Progenitor cell of endocrine pancreas (in vitro differentiated cells): ENCODE results near the gene GABRB1. TPM values are rescaled to one million over a fixed set of nuclear protein-coding genes. Genes with fewer than 3 reads are reported as not detected.

Experiments used
- DNase-seq: peaks from one replicate; pipeline ENCODE4 v3.0.0; 2021; ENCODE audit warnings: low spot score; ENCODE audit not compliant: unreplicated experiment
- H3K27ac Mint-ChIP-seq: 2 replicates; pipeline ENCODE4 v1.8.0; 2021; ENCODE audit warnings: mild to moderate bottlenecking, moderate library complexity, mixed read lengths
- H3K27me3 Mint-ChIP-seq: 2 replicates; pipeline ENCODE4 v1.8.0; 2021; ENCODE audit warnings: mixed read lengths
- H3K36me3 Mint-ChIP-seq: 2 replicates; pipeline ENCODE4 v1.8.0; 2022; ENCODE audit warnings: mixed read lengths; ENCODE audit not compliant: insufficient read depth
- H3K4me1 Mint-ChIP-seq: 2 replicates; pipeline ENCODE4 v1.8.0; 2021; ENCODE audit warnings: low read depth, mixed read lengths
- H3K4me3 Mint-ChIP-seq: 2 replicates; pipeline ENCODE4 v1.8.0; 2021; ENCODE audit warnings: low read depth, mild to moderate bottlenecking, moderate library complexity, mixed read lengths
- H3K9me3 Mint-ChIP-seq: 2 replicates; pipeline ENCODE4 v1.8.0; 2021; ENCODE audit warnings: low read depth, mixed read lengths
- CTCF ChIP-seq: fragments of 200-600 bp; sonication (generic); IDR thresholded peaks from one replicate; pipeline ENCODE4 v1.5.0; 2021; ENCODE audit warnings: antibody characterized with exemption, mild to moderate bottlenecking; ENCODE audit not compliant: unreplicated experiment
- total RNA-seq: library from RNA; stranded (reverse); gene quantifications from 2 replicates; pipeline ENCODE4 v1.2.1, GENCODE V29; 2021

GABRB1 gene
- total RNA-seq, 1 donor from 2014 or later = 1.2 TPM

GRCh38 chr4:47465004-47465403 lies 433.6 kb downstream of the GABRB1 start:
- H3K27me3 Mint-ChIP-seq = no peaks in the 10 kb centered on the region

GRCh38 chr4:47466056-47466785 lies 434.9 kb downstream of the GABRB1 start:
- Mint-ChIP-seq H3K27me3 (no peaks in the 10 kb centered on the region), H3K36me3 (no peaks in the 10 kb centered on the region), H3K4me1 (peaks cover 46% of the 10 kb centered on the region), H3K27ac (peak overlapping the region; percentile 48), H3K9me3 (no peaks in the 10 kb centered on the region), H3K4me3 (no peak overlapping the region)
- no peak for DNase-seq
- no peak for TF ChIP-seq CTCF

More at GRCh38 chr4:47465004-47465403, 433.6 kb downstream of the GABRB1 start:
- Mint-ChIP-seq H3K27ac (no peak overlapping the region), H3K36me3 (no peaks in the 10 kb centered on the region), H3K9me3 (no peaks in the 10 kb centered on the region), H3K4me1 (peaks cover 43% of the 10 kb centered on the region), H3K4me3 (no peak overlapping the region)
- DNase-seq = no peak
- TF ChIP-seq CTCF = no peak

GRCh38 chr4:47468706-47469365 lies 437.5 kb downstream of the GABRB1 start:
- Mint-ChIP-seq H3K36me3 (no peaks in the 10 kb centered on the region), H3K27me3 (no peaks in the 10 kb centered on the region), H3K4me3 (no peak overlapping the region), H3K27ac (no peak overlapping the region), H3K9me3 (no peaks in the 10 kb centered on the region), H3K4me1 (peaks cover 44% of the 10 kb centered on the region)
- DNase-seq = no peak
- TF ChIP-seq CTCF = no peak

- H3K27ac Mint-ChIP-seq = no peak overlapping the region
- no peak for DNase-seq
- H3K4me1 Mint-ChIP-seq = peaks cover 41% of the 10 kb centered on the region
- no peak for TF ChIP-seq CTCF
- H3K27me3 Mint-ChIP-seq = no peaks in the 10 kb centered on the region
- no peaks in the 10 kb centered on the region for H3K9me3 Mint-ChIP-seq
- H3K36me3 Mint-ChIP-seq = no peaks in the 10 kb centered on the region
- H3K4me3 Mint-ChIP-seq = no peak overlapping the region
Observed at GRCh38 chr4:47469951-47470350, 438.6 kb downstream of the GABRB1 start.

GRCh38 chr4:47471064-47471463 lies 439.7 kb downstream of the GABRB1 start:
- peaks cover 34% of the 10 kb centered on the region for H3K4me1 Mint-ChIP-seq
- DNase-seq = no peak
- no peak overlapping the region for H3K4me3 Mint-ChIP-seq
- no peak for TF ChIP-seq CTCF
- no peaks in the 10 kb centered on the region for H3K9me3 Mint-ChIP-seq
- no peaks in the 10 kb centered on the region for H3K36me3 Mint-ChIP-seq
- H3K27ac Mint-ChIP-seq = no peak overlapping the region
- H3K27me3 Mint-ChIP-seq = no peaks in the 10 kb centered on the region
